SHP77 (cell line): ENCODE data around the gene RNF125.
"Not testable (repeated sequence)": the region's sequence is repeated elsewhere in the genome, so short reads cannot be mapped to it uniquely, and the experiment has no call there.

ENCODE experiments used
- DNase-seq, 2 experiments: peaks; one replicate each; lab custom pipeline; 2025; lab: John Stamatoyannopoulos, UW

The RNF125 gene

GRCh38 chr18:32025744-32026143 lies 7.1 kb downstream of the RNF125 start:
- no peak for DNase-seq

- no peak for DNase-seq
Observed at GRCh38 chr18:32026491-32027086, 8.0 kb downstream of the RNF125 start.

- DNase-seq = no peak
Observed at GRCh38 chr18:32029558-32029957, 10.9 kb downstream of the RNF125 start.

- no peak for DNase-seq
Observed at GRCh38 chr18:32032609-32033008, 14.0 kb downstream of the RNF125 start.

- no peak for DNase-seq
Observed at GRCh38 chr18:32036506-32037180, 18.0 kb downstream of the RNF125 start.

- DNase-seq = no peak
Observed at GRCh38 chr18:32037616-32038015, 19.0 kb downstream of the RNF125 start.

- DNase-seq = no peak
Observed at GRCh38 chr18:32040936-32041335, 22.3 kb downstream of the RNF125 start.

GRCh38 chr18:32042337-32042736 lies 23.7 kb downstream of the RNF125 start:
- DNase-seq = no peak

GRCh38 chr18:32048507-32049091 lies 30.0 kb downstream of the RNF125 start:
- no peak for DNase-seq

- DNase-seq = no peak
Observed at GRCh38 chr18:32049393-32050171, 31.0 kb downstream of the RNF125 start.

- no peak for DNase-seq
Observed at GRCh38 chr18:32056613-32057358, 38.2 kb downstream of the RNF125 start.

- DNase-seq = no peak
Observed at GRCh38 chr18:32057624-32058165, 39.1 kb downstream of the RNF125 start.

GRCh38 chr18:32060026-32060425 lies 41.4 kb downstream of the RNF125 start:
- DNase-seq = no peak

- no peak for DNase-seq
Observed at GRCh38 chr18:32067375-32068167, 48.9 kb downstream of the RNF125 start.

- DNase-seq = no peak
Observed at GRCh38 chr18:32072321-32072720, 53.7 kb downstream of the RNF125 start.

- no peak for DNase-seq
Observed at GRCh38 chr18:32074206-32074605, 55.6 kb downstream of the RNF125 start.

- no peak for DNase-seq
Observed at GRCh38 chr18:32078845-32079244, 60.2 kb downstream of the RNF125 start.

GRCh38 chr18:32081881-32082280 lies 63.3 kb downstream of the RNF125 start:
- DNase-seq = no peak

GRCh38 chr18:32083781-32084180 lies 65.2 kb downstream of the RNF125 start:
- DNase-seq = no peak

- no peak for DNase-seq
Observed at GRCh38 chr18:32086881-32087280, 68.3 kb downstream of the RNF125 start.

GRCh38 chr18:32090831-32091230 lies 72.2 kb downstream of the RNF125 start:
- DNase-seq = not testable (repeated sequence)
